NCI-H748 treated with DMSO at 0.1 percent for 48 hours (cell line): Measurements from ENCODE around the gene INPP5A.

Experiments used
- DNase-seq: peaks from one replicate; lab custom pipeline; 2025; lab: John Stamatoyannopoulos, UW

Gene INPP5A

GRCh38 chr10:132804785-132805426, 267.3 kb downstream of the INPP5A start:
- DNase-seq: no peak

GRCh38 chr10:132805599-132805998, 268.0 kb downstream of the INPP5A start:
- no peak for DNase-seq

GRCh38 chr10:132806110-132806509, 268.5 kb downstream of the INPP5A start:
- no peak for DNase-seq

- DNase-seq: no peak
These were observed 269.0 kb downstream of the INPP5A start for GRCh38 chr10:132806561-132807003.

GRCh38 chr10:132807621-132808049, 270.0 kb downstream of the INPP5A start:
- no peak for DNase-seq

GRCh38 chr10:132808383-132809231, 271.0 kb downstream of the INPP5A start:
- no peak for DNase-seq

- no peak for DNase-seq
These were observed 271.9 kb downstream of the INPP5A start for GRCh38 chr10:132809232-132810140.

- no peak for DNase-seq
These were observed 272.7 kb downstream of the INPP5A start for GRCh38 chr10:132810141-132810806.

- no peak for DNase-seq
These were observed 273.5 kb downstream of the INPP5A start for GRCh38 chr10:132810807-132811700.

- no peak for DNase-seq
These were observed 274.4 kb downstream of the INPP5A start for GRCh38 chr10:132811891-132812481.

- no peak for DNase-seq
These were observed 274.9 kb downstream of the INPP5A start for GRCh38 chr10:132812520-132812919.

GRCh38 chr10:132813001-132813401, 275.4 kb downstream of the INPP5A start:
- no peak for DNase-seq

- DNase-seq: no peak
These were observed 276.2 kb downstream of the INPP5A start for GRCh38 chr10:132813560-132814468.

- DNase-seq: no peak
These were observed 276.9 kb downstream of the INPP5A start for GRCh38 chr10:132814469-132814856.

- DNase-seq: no peak
These were observed 277.7 kb downstream of the INPP5A start for GRCh38 chr10:132815168-132815857.

- DNase-seq: no peak
These were observed 279.1 kb downstream of the INPP5A start for GRCh38 chr10:132816718-132817117.

GRCh38 chr10:132817701-132818211, 280.2 kb downstream of the INPP5A start:
- DNase-seq: no peak

- DNase-seq: no peak
These were observed 282.5 kb downstream of the INPP5A start for GRCh38 chr10:132820056-132820455.
